ENCODE measurements around the gene ADGRG3. TPM values are rescaled to one million over a fixed set of nuclear protein-coding genes. Genes with fewer than 3 reads are reported as not detected.
A peak's percentile ranks its signal among the peaks of the same experiment; 100 is the strongest.

Gene ADGRG3
- total RNA-seq, 3 donors from 2014 or later = 0.84 to 3.4 (median 1.8) TPM

GRCh38 chr16:57653936-57654335, 14.2 kb upstream of the ADGRG3 start:
- peak in 1 of 3 donors; percentile 28 for DNase-seq
- ATAC-seq = no peak
- Histone ChIP-seq H3K4me1 (ENCODE audit: low read depth) (no peaks in the 10 kb centered on the region), H3K36me3 (ENCODE audit: low read depth) (no peaks in the 10 kb centered on the region), H3K9me3 (no peaks in the 10 kb centered on the region), H3K4me3 (no peak overlapping the region)
- TF ChIP-seq CTCF (IDR thresholded peaks at IDR 0.05) = no peak
- intact Hi-C loops (cut with DNase I, micrococcal nuclease) = no loop called here

- intact Hi-C loops (cut with DNase I, micrococcal nuclease) = no loop called here
- no peak for TF ChIP-seq CTCF (IDR thresholded peaks at IDR 0.05)
- no peaks in the 10 kb centered on the region for H3K4me1 ChIP-seq (ENCODE audit: low read depth)
- ATAC-seq (no peak), DNase-seq (no peak)
- H3K9me3 ChIP-seq = no peaks in the 10 kb centered on the region
- no peak overlapping the region for H3K4me3 ChIP-seq
- H3K36me3 ChIP-seq (ENCODE audit: low read depth) = no peaks in the 10 kb centered on the region
These were observed 11.7 kb upstream of the ADGRG3 start for GRCh38 chr16:57656342-57656955.

GRCh38 chr16:57657228-57657627, 10.9 kb upstream of the ADGRG3 start:
- Histone ChIP-seq H3K4me3 (no peak overlapping the region), H3K36me3 (ENCODE audit: low read depth) (no peaks in the 10 kb centered on the region), H3K9me3 (no peaks in the 10 kb centered on the region), H3K4me1 (ENCODE audit: low read depth) (no peaks in the 10 kb centered on the region)
- DNase-seq (no peak), ATAC-seq (no peak)
- TF ChIP-seq CTCF (IDR thresholded peaks at IDR 0.05) = no peak
- intact Hi-C loops (cut with DNase I, micrococcal nuclease) = no loop called here

GRCh38 chr16:57658130-57658877, 9.8 kb upstream of the ADGRG3 start:
- ATAC-seq = no peak
- Histone ChIP-seq H3K4me1 (ENCODE audit: low read depth) (no peaks in the 10 kb centered on the region), H3K4me3 (no peak overlapping the region), H3K9me3 (no peaks in the 10 kb centered on the region), H3K36me3 (ENCODE audit: low read depth) (no peaks in the 10 kb centered on the region)
- no peak for TF ChIP-seq CTCF (IDR thresholded peaks at IDR 0.05)
- no peak for DNase-seq
- intact Hi-C loops (cut with DNase I, micrococcal nuclease) = no loop called here

- ATAC-seq = no peak
- no peak for TF ChIP-seq CTCF (IDR thresholded peaks at IDR 0.05)
- intact Hi-C loops (cut with DNase I, micrococcal nuclease) = no loop called here
- Histone ChIP-seq H3K36me3 (ENCODE audit: low read depth) (no peaks in the 10 kb centered on the region), H3K9me3 (no peaks in the 10 kb centered on the region), H3K4me1 (ENCODE audit: low read depth) (no peaks in the 10 kb centered on the region), H3K4me3 (no peak overlapping the region)
- DNase-seq = no peak
These were observed 9.0 kb upstream of the ADGRG3 start for GRCh38 chr16:57658878-57659674.
